Activated T-cell treated with anti-CD3 and anti-CD28 coated beads, Interleukin-2, amount 50 U/mL, for 24 hours (primary cell): ENCODE results near the gene DNAJB4.
"Not testable (repeated sequence)": the region's sequence is repeated elsewhere in the genome, so short reads cannot be mapped to it uniquely, and the experiment has no call there.

Experiments
- DNase-seq: peaks from one replicate; pipeline ENCODE4 v3.0.0-alpha.2; 2020
- H3K27ac Mint-ChIP-seq: 2 replicates; pipeline ENCODE4 v1.8.0; 2020; ENCODE audit warnings: mild to moderate bottlenecking, mixed read lengths
- H3K27me3 Mint-ChIP-seq: 2 replicates; pipeline ENCODE4 v1.8.0; 2020; ENCODE audit warnings: mixed read lengths
- H3K36me3 Mint-ChIP-seq: 2 replicates; pipeline ENCODE4 v1.8.0; 2020; ENCODE audit warnings: low read depth, mixed read lengths
- H3K4me1 Mint-ChIP-seq: 2 replicates; pipeline ENCODE4 v1.8.0; 2020; ENCODE audit warnings: low read depth, mixed read lengths
- H3K4me3 Mint-ChIP-seq: 2 replicates; pipeline ENCODE4 v1.8.0; 2020; ENCODE audit warnings: mild to moderate bottlenecking, moderate library complexity, mixed read lengths
- H3K9me3 Mint-ChIP-seq: 2 replicates; pipeline ENCODE4 v1.8.0; 2020; ENCODE audit warnings: mixed read lengths

The DNAJB4 gene

DNA sequence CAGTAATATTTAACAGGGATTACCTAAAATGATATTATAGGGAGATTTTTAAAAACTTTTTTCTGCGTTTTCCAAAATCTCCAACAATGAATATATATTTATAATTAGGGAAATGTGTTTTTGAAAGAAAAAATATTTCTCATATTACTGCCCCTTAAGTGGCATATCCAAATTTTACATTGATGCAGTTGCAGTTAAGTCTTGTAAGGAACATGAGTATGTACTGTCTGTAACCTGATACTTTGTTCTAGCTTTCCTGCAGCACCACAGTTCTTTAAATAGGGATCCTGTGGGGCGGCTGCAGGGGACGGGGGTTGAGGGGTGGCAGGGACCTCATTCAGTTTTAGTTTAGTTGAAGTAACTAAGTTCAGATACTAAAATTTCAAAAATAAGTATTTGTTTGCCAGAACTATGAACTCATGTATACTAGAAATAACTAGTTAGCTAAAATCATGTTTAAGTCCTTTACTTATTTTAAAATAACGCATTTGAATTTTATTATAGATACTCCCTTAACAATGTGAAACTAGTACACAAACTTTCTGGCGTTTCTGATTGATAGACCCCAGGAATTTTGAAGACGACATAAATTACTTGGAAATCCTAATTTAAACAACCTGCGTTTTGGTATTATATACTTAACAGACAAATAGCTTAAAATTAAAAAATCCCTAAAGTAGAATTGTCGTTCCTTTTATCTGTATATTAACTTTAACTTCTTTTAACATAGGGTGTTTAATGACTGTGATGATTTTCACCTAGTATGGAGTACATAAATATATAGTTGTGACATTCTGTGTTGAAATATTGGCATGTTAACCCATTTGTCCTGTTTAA is 639 bp upstream of the DNAJB4 start:
- Mint-ChIP-seq H3K36me3 (peaks cover 4% of the 10 kb centered on the region), H3K9me3 (no peaks in the 10 kb centered on the region), H3K27ac (peak overlapping the region; percentile 100), H3K4me1 (peaks cover 57% of the 10 kb centered on the region), H3K27me3 (no peaks in the 10 kb centered on the region), H3K4me3 (peak overlapping the region; percentile 86)
- peak; percentile 58 for DNase-seq

DNA sequence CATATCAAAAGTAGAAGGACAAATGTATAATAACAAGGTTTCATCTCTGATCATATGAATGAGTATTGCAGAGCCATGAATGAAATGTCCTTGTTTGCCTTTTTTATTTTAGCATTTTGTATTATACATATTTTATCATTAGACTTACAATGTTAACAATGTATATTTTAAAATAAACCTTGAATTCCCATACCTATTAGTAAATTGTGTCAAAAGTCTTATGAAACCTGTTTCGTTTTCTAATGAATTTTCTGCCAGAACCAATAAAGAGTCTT is 646 bp downstream of the DNAJB4 start:
- H3K27ac Mint-ChIP-seq, result peak overlapping the region; percentile 100
- H3K9me3 Mint-ChIP-seq, result no peaks in the 10 kb centered on the region
- no peaks in the 10 kb centered on the region for H3K27me3 Mint-ChIP-seq
- peak overlapping the region; percentile 86 for H3K4me3 Mint-ChIP-seq
- peaks cover 4% of the 10 kb centered on the region for H3K36me3 Mint-ChIP-seq
- DNase-seq, result no peak
- peaks cover 55% of the 10 kb centered on the region for H3K4me1 Mint-ChIP-seq

DNA sequence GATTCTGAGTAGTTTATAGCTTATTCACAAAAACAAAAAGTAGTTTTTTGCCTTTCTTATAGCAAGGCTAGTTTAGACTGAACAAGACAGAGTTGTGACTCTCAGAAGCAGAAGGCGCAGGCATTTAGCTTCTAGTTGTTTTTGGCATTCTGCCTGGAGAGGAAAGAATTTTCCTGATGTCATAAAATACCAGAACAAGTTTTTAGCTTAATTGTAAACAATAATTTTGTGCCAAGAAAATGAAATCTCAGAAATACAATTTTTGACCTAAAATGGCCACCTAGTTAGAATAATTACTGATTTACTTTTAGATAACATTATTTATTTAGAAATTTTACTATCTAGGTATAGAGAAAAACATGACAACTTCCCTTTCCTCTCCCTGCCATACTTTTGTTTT is 1.0 kb downstream of the DNAJB4 start:
- no peak overlapping the region for H3K27ac Mint-ChIP-seq
- peak overlapping the region; percentile 86 for H3K4me3 Mint-ChIP-seq
- H3K36me3 Mint-ChIP-seq, result peaks cover 4% of the 10 kb centered on the region
- no peak for DNase-seq
- no peaks in the 10 kb centered on the region for H3K27me3 Mint-ChIP-seq
- peaks cover 56% of the 10 kb centered on the region for H3K4me1 Mint-ChIP-seq
- no peaks in the 10 kb centered on the region for H3K9me3 Mint-ChIP-seq

DNA sequence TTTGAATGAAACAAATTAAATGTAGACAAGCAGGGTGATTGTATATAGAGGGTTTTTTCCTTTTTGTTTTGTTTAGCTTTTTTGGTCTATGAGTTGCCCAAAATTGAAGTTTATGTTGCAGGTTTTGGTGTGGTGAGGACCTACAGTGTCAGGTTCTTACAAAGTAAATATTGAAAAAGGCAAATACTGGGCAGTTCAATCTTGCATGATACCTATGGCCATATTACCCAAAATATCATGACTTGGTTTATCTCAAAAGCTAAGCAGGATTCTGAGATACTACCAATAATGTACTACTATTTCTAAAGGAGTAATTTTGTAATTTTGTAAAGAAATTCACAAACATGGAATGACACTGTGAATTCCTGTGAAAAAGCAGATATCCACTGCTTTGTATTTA is 1.8 kb downstream of the DNAJB4 start:
- peaks cover 60% of the 10 kb centered on the region for H3K4me1 Mint-ChIP-seq
- H3K27me3 Mint-ChIP-seq, result no peaks in the 10 kb centered on the region
- peaks cover 4% of the 10 kb centered on the region for H3K36me3 Mint-ChIP-seq
- no peak overlapping the region for H3K27ac Mint-ChIP-seq
- no peaks in the 10 kb centered on the region for H3K9me3 Mint-ChIP-seq
- no peak for DNase-seq
- peak overlapping the region; percentile 86 for H3K4me3 Mint-ChIP-seq

DNA sequence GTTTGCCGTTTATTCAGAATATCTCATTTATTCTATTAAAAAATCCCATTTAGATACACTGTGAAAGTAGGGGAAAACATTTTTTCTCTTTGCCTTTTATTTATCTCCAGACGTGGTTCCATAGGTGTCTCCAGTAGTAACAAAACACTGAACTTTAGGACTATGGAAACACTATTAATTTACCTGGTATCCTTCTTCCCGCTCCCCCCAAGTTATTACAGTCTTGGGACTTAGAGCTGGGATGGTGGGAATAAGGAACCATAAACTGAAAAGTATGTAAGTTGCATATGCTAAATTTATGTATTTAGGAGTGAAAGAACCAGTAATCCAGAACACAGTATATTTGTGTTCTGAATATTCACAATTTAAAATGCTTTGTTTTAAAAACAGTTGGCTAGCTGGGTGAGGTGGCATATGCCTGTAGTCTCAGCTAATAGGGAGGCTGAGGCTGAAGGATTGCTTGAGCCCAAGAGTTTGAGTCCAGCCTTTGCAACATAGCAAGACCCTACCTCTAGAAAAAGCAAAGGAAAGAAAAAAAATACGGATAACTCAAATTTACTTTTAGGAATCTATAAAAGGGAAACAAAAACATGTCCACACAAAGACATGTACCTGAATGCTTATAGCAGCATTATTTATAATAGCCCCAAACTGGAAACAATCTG is 3.1 kb downstream of the DNAJB4 start:
- Mint-ChIP-seq H3K27ac (no peak overlapping the region), H3K36me3 (peaks cover 4% of the 10 kb centered on the region), H3K27me3 (no peaks in the 10 kb centered on the region), H3K4me1 (peaks cover 56% of the 10 kb centered on the region), H3K9me3 (no peaks in the 10 kb centered on the region), H3K4me3 (peak overlapping the region; percentile 20)
- DNase-seq, result no peak

DNA sequence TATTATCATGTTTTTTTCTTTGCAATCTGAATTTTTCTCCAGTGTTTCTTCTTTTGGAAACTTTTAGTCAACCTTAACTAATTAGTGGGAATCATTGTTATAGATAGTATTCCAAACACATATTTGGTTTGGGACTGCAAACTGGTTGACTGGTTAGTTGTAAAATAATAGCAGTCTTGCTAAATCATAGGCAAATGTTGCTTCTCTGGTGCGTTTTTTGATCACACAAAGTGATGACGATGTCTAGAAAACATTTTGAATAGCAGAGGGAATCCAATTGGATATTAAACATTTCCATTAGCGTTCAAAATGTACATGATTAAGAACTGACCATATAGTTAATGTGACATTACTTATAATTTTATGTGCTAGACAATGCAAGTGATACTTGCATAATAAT is 4.5 kb downstream of the DNAJB4 start:
- Mint-ChIP-seq H3K36me3 (peaks cover 13% of the 10 kb centered on the region), H3K4me3 (no peak overlapping the region)

DNA sequence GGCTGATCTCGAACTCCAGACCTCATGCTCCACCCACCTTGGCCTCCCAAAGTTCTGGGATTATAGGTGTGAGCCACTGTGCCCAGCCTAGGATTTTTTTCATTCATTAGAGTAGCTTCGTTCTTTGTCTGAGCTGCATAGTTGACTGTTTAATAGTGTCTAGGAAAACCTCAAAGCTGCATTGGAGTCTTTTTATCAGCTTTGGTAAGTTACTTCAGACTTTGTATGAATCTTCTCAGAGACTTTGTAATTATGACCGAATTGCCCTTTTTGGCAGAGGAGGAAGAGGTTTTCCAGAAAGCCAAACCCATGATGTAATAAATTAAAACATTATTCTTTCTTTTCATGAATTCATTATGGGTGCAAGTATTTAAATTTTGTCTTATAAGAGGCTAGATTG is 5.1 kb downstream of the DNAJB4 start:
- Mint-ChIP-seq H3K27me3 (no peaks in the 10 kb centered on the region), H3K9me3 (no peaks in the 10 kb centered on the region), H3K4me1 (peaks cover 40% of the 10 kb centered on the region), H3K36me3 (peaks cover 13% of the 10 kb centered on the region), H3K4me3 (no peak overlapping the region), H3K27ac (no peak overlapping the region)
- DNase-seq, result no peak

More for the DNA sequence above, 4.5 kb downstream of the DNAJB4 start:
- H3K4me1 Mint-ChIP-seq, result peaks cover 45% of the 10 kb centered on the region
- H3K27ac Mint-ChIP-seq, result no peak overlapping the region
- H3K27me3 Mint-ChIP-seq, result no peaks in the 10 kb centered on the region
- no peaks in the 10 kb centered on the region for H3K9me3 Mint-ChIP-seq
- DNase-seq, result no peak

DNA sequence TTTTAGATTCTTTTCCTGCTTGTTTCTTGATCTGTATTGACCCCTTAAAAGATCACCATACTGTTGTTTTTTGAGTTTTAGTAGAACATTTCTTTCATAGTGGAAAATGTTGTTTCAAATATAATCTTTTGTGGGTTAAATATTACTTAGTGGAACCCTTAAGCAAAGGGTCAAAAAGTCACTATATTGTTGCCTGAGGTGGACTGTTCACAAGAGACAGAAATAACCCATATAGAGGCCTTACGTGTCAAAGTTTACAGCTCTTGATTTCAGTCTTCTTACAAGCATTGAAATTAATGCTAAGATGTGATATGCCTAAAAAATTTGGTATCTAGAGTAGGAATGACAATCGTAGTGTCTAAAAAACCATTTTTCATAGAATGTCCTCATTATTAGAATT is 6.3 kb downstream of the DNAJB4 start:
- Mint-ChIP-seq H3K9me3 (no peaks in the 10 kb centered on the region), H3K27ac (no peak overlapping the region)

DNA sequence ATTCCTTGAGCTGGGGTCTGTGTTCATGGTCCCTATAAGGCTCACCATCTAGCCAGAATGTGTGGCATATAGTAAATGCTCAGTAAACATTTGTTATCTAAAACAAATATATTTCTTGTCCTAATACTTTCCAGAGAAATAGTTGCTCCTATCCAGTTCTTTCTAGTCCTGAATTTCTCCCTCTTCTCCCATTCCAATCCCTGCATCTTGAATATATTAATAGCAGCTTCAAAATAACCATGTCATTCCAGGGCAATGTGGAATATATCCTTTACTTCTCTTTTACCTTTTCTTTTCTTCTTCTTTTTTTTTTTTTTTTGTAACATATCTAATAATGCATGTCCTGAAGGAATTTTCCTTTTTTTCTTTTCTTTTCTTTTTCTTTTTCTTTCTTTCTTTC is 10.4 kb downstream of the DNAJB4 start:
- Mint-ChIP-seq H3K36me3 (peaks cover 30% of the 10 kb centered on the region), H3K27ac (no peak overlapping the region), H3K4me1 (peaks cover 6% of the 10 kb centered on the region), H3K4me3 (no peak overlapping the region), H3K9me3 (no peaks in the 10 kb centered on the region), H3K27me3 (no peaks in the 10 kb centered on the region)
- no peak for DNase-seq

More for the DNA sequence above, 6.3 kb downstream of the DNAJB4 start:
- peaks cover 30% of the 10 kb centered on the region for H3K4me1 Mint-ChIP-seq
- DNase-seq, result no peak
- no peak overlapping the region for H3K4me3 Mint-ChIP-seq
- peaks cover 19% of the 10 kb centered on the region for H3K36me3 Mint-ChIP-seq
- no peaks in the 10 kb centered on the region for H3K27me3 Mint-ChIP-seq

DNA sequence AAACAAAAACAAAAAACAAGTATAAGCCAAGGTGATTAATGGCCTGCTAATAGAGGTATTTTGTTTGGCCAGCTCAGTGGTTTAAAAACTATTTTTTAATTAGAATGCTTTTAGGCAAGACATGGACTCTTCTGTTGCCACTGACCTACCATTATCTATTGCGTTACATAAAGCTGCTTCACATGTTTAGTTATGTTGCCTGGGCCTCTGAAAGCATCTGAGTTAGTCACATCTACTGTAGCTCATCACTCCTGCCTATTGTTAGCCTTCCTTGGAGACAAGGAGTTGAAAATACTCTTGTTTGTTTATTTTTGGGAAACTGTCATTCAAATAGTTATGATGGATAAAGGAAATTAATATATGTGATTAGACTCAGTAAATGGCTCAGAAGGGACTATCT is 14.3 kb downstream of the DNAJB4 start:
- Mint-ChIP-seq H3K27ac (no peak overlapping the region), H3K4me3 (no peak overlapping the region), H3K9me3 (no peaks in the 10 kb centered on the region), H3K27me3 (no peaks in the 10 kb centered on the region), H3K36me3 (peaks cover 23% of the 10 kb centered on the region), H3K4me1 (no peaks in the 10 kb centered on the region)
- DNase-seq, result no peak

DNA sequence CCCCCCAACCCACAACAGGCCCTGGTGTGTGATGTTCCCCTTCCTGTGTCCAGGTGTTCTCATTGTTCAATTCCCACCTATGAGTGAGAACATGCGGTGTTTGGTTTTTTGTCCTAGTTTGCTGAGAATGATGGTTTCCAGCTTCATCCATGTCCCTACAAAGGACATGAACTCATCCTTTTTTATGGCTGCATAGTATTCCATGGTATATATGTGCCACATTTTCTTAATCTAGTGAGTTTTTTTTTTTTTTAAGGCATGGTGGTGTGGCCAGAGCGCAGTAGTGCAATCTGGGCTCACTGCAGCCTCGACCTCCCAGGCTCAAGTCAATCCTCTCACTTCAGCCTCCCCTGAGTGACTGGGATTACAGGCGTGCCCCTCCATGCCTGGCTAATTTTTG is 16.4 kb downstream of the DNAJB4 start:
- not testable (repeated sequence) for H3K9me3 Mint-ChIP-seq

DNA sequence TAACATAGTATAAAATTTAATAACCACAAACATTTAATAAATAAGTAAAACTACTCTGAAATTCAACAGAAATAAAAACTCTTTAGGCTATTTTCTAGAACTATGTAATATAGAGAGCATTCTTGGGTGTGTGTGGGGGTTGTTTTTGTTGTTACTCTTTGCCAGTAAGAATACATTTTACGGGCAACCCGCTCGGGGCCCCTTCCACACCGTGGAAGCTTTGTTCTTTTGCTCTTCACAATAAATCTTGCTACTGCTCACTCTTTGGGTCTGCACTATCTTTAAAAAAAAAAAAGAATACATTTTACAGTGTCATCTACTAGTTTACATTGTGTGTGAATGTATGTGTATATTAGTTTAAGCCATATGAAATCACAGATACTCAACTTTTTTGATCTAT is 25.1 kb downstream of the DNAJB4 start:
- H3K36me3 Mint-ChIP-seq, result no peaks in the 10 kb centered on the region
- H3K27ac Mint-ChIP-seq, result no peak overlapping the region
- DNase-seq, result no peak
- no peaks in the 10 kb centered on the region for H3K9me3 Mint-ChIP-seq
- peaks cover 12% of the 10 kb centered on the region for H3K27me3 Mint-ChIP-seq
- no peaks in the 10 kb centered on the region for H3K4me1 Mint-ChIP-seq
- no peak overlapping the region for H3K4me3 Mint-ChIP-seq

More for the DNA sequence above, 16.4 kb downstream of the DNAJB4 start:
- not testable (repeated sequence) for DNase-seq, H3K27me3 Mint-ChIP-seq, H3K27ac Mint-ChIP-seq, H3K4me3 Mint-ChIP-seq, H3K4me1 Mint-ChIP-seq
- peaks cover 10% of the 10 kb centered on the region for H3K36me3 Mint-ChIP-seq

DNA sequence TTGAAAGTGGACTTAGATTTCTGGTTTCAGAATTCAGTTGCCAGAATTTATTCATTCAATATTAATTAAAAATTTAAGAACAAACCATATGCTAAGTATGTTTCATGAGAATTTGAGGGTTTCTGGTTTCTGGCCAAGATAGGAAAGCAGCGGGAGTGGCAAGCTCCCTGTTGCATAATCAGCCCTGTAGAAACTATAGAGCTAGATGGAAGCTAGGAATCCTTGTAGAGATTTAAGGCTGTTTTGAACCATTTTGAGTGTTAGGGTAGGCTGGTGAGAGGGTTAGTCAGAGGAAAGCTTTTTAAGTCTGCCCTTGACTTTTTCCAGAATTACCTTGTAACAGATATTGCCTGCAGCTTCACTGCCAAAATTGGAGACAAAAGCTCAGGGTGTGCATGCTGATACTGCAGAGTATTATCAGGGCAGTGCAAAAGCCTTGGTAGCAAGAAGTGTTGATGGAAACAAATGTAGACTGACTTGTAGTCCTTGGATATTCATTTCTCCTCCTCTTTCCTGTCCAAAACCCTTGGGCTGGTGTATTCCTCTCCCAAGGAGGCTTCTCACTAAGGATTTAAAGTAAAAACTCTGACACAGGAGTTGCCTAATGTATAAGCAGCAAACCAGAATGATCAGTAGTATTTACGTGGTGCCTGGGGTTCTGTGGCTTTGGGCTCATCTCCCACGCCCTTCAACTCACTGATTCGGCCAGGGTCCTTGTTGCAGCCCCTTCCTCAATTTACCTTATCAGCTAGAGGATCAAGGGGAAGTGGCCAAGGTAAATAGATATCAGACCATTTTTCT is 28.5 kb downstream of the DNAJB4 start:
- H3K9me3 Mint-ChIP-seq, result no peaks in the 10 kb centered on the region
- no peak overlapping the region for H3K4me3 Mint-ChIP-seq
- H3K4me1 Mint-ChIP-seq, result no peaks in the 10 kb centered on the region
- no peak for DNase-seq
- no peaks in the 10 kb centered on the region for H3K36me3 Mint-ChIP-seq
- no peak overlapping the region for H3K27ac Mint-ChIP-seq
- peaks cover 15% of the 10 kb centered on the region for H3K27me3 Mint-ChIP-seq

DNA sequence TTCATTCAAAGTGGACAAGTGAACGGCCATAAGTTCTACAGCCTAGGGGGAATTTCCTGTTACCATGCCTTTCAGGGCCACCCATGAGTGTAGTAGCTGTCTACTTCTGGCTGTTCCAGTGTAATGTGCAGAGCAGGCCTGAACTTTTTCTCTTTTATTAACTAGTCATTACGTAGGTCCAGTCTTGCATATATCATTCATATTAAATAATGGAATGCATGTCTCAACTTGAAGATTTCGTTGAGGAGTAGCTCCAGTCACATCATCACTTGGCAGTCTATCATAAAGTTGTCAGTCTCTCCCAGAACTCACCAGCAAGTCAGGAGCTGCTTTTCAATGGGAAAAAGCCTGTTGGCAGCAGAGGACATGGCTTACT is 29.0 kb downstream of the DNAJB4 start:
- H3K36me3 Mint-ChIP-seq, result no peaks in the 10 kb centered on the region
- H3K4me1 Mint-ChIP-seq, result no peaks in the 10 kb centered on the region
- no peak overlapping the region for H3K4me3 Mint-ChIP-seq

DNA sequence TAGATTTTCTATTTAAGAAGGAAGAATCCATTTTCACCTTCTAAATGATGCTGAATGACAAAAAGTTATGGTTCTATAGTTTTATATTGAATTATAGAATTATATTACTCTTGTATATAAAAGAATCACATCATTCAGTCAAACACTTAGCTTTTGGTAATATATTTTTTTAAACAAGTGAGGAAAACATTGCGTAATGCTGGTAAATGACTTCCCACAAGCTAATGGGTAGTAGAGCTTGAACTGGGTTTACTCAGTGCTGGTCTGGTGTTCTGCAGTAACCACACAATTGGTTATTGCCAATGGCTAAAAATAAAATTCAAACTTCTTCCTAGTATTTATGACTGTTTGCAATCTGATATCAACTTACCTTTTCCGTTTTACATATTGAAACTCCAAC is 30.4 kb downstream of the DNAJB4 start:
- DNase-seq, result no peak
- H3K9me3 Mint-ChIP-seq, result no peaks in the 10 kb centered on the region
- H3K27ac Mint-ChIP-seq, result no peak overlapping the region
- no peak overlapping the region for H3K4me3 Mint-ChIP-seq
- H3K27me3 Mint-ChIP-seq, result peaks cover 15% of the 10 kb centered on the region
- H3K36me3 Mint-ChIP-seq, result no peaks in the 10 kb centered on the region
- H3K4me1 Mint-ChIP-seq, result no peaks in the 10 kb centered on the region

More for the DNA sequence above, 29.0 kb downstream of the DNAJB4 start:
- no peak for DNase-seq
- H3K27me3 Mint-ChIP-seq, result peaks cover 15% of the 10 kb centered on the region
- H3K27ac Mint-ChIP-seq, result no peak overlapping the region
- no peaks in the 10 kb centered on the region for H3K9me3 Mint-ChIP-seq
